ENCODE results near the gene SAP25.

GRCh38 chr7:100538654-100539435 lies 34.9 kb downstream of the SAP25 start, which contains the start of gene AGFG2:
- no peak for TF ChIP-seq EZH2 (IDR thresholded peaks at IDR 0.05; ENCODE audit: insufficient read depth, poor library complexity, severe bottlenecking)
- TF ChIP-seq EZH2phosphoT487 (IDR thresholded peaks at IDR 0.05; ENCODE audit: insufficient read depth, low read depth) = no peak
